Colonic mucosa (tissue), 4 donors: Measurements from ENCODE around the gene SMIM5. TPM values are rescaled to one million over a fixed set of nuclear protein-coding genes. Genes with fewer than 3 reads are reported as not detected.

Experiments
- DNase-seq: peaks from one replicate; pipeline ENCODE4 v3.0.0-alpha.2; 2020
- H3K27ac ChIP-seq: fragments of 200-600 bp; one replicate; pipeline ENCODE4 v1.8.0; 2021
- H3K27me3 ChIP-seq: fragments of 200-600 bp; one replicate; pipeline ENCODE4 v1.8.0; 2021
- H3K36me3 ChIP-seq: fragments of 200-600 bp; one replicate; pipeline ENCODE4 v1.8.0; 2021
- H3K4me1 ChIP-seq: fragments of 200-600 bp; one replicate; pipeline ENCODE4 v1.8.0; 2021; ENCODE audit warnings: mild to moderate bottlenecking
- H3K4me3 ChIP-seq: fragments of 200-600 bp; one replicate; pipeline ENCODE4 v1.8.0; 2021
- H3K9ac ChIP-seq, 2 donors: one replicate each; pipeline ENCODE4 v1.7.0; 2013; ENCODE audit warnings: control low read depth in 2 of 2, low read depth in 2 of 2, low read length in 2 of 2
- H3K9me3 ChIP-seq: fragments of 200-600 bp; one replicate; pipeline ENCODE4 v1.8.0; 2021
- intact Hi-C: fragments of 100-400 bp; cut with DNase I; formaldehyde crosslinking; loops from one replicate; pipeline ENCODE4 v1.14.1; 2022
- total RNA-seq, 2 donors: library from RNA; stranded (reverse); fragmentation: NEBNext Ultra II Directional in 1 of 2; extraction: Animal tissue kit (Norgen Biotek cat#: 25700) in 1 of 2; gene quantifications; one replicate each; pipeline ENCODE4 v1.2.1, GENCODE V29; 2021
- TF ChIP-seq, protein P1 (sequence below): fragments of 200-600 bp; IDR thresholded peaks from one replicate; pipeline ENCODE4 v1.8.0; 2022; ENCODE audit warnings: antibody characterized with exemption, mild to moderate bottlenecking
- donor health status: healthy.
- donor health status: DM: no; HTN: no; CAD: no.
- donor health status: DM: no; HTN: no; CAD: no.

The SMIM5 gene
- total RNA-seq, 2 donors from 2014 or later = 5.1 to 39.9 TPM

DNA sequence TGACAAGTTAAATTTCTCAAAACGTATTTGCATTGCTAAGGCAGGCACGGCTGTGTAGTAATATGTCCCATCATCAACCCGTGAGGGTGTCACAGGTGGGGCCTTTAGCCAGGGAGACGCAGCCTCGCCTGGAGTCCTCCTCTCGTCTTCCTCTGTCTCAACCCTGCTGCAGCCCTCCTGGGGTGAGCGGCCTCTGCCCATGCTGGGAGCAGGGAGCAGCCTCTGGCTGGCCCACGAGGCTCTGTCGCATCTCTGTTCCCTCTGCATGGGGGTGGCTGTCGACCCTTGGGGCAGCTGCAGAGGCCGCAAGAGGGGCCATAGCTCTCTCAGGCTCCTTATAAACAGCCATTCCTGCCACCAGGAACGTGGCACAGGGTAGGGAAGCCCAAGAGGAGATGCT, 806 bp upstream of the SMIM5 start:
- H3K36me3 ChIP-seq = no peaks in the 10 kb centered on the region
- intact Hi-C loops = loop anchor here (5.0 kb wide), 1 partner anchor 115 kb away; no protein-coding TSS in a partner anchor

DNA sequence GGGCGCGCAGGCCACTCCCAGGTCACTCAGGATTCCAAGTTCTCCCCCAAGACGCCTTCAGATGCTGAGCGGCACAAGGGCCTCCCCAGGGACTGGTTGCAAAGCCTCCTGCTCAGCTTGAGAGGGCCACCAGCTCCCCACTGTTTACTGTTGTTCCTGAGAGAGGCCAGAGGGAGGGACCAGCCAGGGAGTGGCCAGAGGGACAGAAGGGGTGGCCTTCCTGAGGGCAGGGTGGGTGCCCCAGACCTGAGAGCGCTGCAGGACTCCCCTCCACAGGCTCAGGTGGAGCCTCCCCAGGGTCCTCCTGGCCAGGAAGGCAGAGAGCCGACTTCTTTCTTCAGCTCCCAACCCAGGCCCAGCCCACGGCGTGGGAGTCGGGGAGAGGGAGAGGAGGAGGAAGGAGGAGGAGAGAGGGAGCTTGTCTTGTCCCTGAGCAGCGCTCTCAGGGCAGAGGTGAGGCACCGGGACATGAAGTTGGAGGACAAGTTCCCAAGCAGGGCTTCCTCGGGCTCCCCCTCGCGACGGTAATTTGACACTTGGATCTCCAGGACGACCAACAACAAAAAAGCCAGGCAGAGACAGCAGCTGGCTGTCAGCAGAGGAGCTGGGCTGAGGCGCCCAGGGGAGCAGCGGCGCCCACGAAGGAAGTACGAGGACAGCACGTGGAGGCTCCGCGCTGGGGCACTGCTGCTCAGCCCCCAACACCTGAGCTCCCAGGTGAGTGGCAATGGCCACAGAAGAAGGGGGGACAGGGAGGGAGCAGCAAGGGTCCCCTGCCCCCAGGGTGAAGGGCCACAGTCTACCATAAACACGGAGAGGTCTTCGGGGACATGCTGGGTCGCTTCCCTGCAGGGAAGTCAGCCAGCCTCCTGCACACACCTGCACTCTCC, 497 bp downstream of the SMIM5 start:
- Histone ChIP-seq H3K36me3 (no peaks in the 10 kb centered on the region), H3K27ac (peak overlapping the region; percentile 73), H3K4me3 (no peak overlapping the region), H3K9me3 (no peaks in the 10 kb centered on the region), H3K9ac (peak overlapping the region; percentile 71 to 76), H3K4me1 (peaks cover 22% of the 10 kb centered on the region), H3K27me3 (no peaks in the 10 kb centered on the region)
- intact Hi-C loops = loop anchor here (5.0 kb wide), 1 partner anchor 114 kb away; no protein-coding TSS in a partner anchor
- TF ChIP-seq, protein P1, sequence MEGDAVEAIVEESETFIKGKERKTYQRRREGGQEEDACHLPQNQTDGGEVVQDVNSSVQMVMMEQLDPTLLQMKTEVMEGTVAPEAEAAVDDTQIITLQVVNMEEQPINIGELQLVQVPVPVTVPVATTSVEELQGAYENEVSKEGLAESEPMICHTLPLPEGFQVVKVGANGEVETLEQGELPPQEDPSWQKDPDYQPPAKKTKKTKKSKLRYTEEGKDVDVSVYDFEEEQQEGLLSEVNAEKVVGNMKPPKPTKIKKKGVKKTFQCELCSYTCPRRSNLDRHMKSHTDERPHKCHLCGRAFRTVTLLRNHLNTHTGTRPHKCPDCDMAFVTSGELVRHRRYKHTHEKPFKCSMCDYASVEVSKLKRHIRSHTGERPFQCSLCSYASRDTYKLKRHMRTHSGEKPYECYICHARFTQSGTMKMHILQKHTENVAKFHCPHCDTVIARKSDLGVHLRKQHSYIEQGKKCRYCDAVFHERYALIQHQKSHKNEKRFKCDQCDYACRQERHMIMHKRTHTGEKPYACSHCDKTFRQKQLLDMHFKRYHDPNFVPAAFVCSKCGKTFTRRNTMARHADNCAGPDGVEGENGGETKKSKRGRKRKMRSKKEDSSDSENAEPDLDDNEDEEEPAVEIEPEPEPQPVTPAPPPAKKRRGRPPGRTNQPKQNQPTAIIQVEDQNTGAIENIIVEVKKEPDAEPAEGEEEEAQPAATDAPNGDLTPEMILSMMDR = peak; percentile 50
- peak; percentile 95 for DNase-seq

More for the DNA sequence above, 806 bp upstream of the SMIM5 start:
- Histone ChIP-seq H3K27me3 (no peaks in the 10 kb centered on the region), H3K9me3 (no peaks in the 10 kb centered on the region), H3K4me1 (peaks cover 18% of the 10 kb centered on the region), H3K27ac (no peak overlapping the region), H3K4me3 (no peak overlapping the region), H3K9ac (peak overlapping the region in 1 of 2 donors; percentile 32)
- TF ChIP-seq, protein P1 = no peak
- DNase-seq = no peak

DNA sequence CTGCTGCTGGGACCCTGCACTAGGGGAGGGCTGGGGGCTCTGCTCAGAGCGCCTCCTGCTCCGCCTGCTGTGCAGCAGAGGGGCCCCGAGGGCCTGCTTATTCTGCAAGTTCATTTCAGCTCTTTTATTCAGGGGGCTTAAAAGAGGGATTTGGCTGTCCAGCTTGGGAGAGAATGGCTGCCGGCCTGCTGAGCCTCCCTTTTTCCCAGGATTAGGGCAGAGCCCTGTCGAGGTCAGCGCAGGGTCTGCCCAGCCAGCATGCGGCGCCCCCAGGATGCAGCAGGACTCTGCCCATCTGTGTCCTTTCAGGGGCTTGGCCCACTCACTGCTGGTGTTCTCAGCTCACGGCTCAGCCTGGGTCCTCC, 1.1 kb downstream of the SMIM5 start:
- peak overlapping the region; percentile 13 to 71 for H3K9ac ChIP-seq
- TF ChIP-seq, protein P1 = no peak
- H3K4me3 ChIP-seq = no peak overlapping the region
- DNase-seq = no peak
- H3K9me3 ChIP-seq = no peaks in the 10 kb centered on the region
- peak overlapping the region; percentile 73 for H3K27ac ChIP-seq
- H3K4me1 ChIP-seq = peaks cover 22% of the 10 kb centered on the region
- no peaks in the 10 kb centered on the region for H3K27me3 ChIP-seq
- H3K36me3 ChIP-seq = no peaks in the 10 kb centered on the region
- intact Hi-C loops = loop anchor here (5.0 kb wide), 1 partner anchor 113 kb away; no protein-coding TSS in a partner anchor

DNA sequence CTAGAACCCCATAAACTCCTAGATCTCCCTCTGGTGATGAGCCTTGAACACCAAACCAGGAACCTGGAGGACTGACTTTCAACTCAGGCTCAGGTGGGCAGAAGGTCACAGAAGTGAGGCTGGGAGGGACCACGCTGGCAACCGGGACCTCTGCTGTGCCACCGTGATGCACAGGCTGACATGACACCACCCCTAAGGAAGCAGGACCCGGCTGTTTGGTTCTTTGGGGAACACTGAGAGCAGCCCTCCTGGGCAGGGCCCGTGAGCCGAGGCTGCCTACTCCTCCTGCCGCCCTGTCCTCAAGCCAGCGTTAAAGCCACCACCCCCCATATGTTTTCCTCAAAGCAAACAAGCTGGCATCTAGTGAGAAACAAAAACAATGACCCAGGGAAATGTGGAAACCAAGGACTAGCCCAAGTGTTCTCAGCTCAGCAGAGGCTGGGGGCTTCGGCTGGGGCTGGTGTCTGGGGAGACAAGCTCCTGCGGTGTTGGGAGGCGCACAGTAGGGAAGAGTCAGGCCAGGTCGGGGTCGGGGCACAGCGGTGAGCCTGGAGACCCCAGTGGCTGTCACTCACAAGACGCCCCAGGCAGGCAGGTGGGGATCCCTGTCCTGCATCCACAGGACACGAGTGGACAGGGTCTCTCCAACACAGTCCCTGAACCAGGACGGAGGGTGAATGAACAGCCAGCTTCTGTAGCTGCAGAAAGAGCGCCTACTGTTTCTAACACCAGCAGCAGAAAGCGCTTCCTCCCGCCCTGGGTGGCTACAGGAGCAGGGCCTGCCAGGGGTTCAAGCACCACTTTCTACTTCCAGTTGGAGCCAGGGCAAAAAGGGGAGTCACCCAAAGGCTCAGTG, 1.7 kb downstream of the SMIM5 start:
- no peak overlapping the region for H3K4me3 ChIP-seq
- peak overlapping the region; percentile 36 for H3K27ac ChIP-seq
- no peaks in the 10 kb centered on the region for H3K9me3 ChIP-seq
- H3K36me3 ChIP-seq = no peaks in the 10 kb centered on the region
- no peaks in the 10 kb centered on the region for H3K27me3 ChIP-seq
- H3K9ac ChIP-seq = peak overlapping the region; percentile 64 to 71
- intact Hi-C loops = loop anchor here (5.0 kb wide), 1 partner anchor 112 kb away; no protein-coding TSS in a partner anchor
- TF ChIP-seq, protein P1 = no peak
- no peak for DNase-seq
- peaks cover 22% of the 10 kb centered on the region for H3K4me1 ChIP-seq

DNA sequence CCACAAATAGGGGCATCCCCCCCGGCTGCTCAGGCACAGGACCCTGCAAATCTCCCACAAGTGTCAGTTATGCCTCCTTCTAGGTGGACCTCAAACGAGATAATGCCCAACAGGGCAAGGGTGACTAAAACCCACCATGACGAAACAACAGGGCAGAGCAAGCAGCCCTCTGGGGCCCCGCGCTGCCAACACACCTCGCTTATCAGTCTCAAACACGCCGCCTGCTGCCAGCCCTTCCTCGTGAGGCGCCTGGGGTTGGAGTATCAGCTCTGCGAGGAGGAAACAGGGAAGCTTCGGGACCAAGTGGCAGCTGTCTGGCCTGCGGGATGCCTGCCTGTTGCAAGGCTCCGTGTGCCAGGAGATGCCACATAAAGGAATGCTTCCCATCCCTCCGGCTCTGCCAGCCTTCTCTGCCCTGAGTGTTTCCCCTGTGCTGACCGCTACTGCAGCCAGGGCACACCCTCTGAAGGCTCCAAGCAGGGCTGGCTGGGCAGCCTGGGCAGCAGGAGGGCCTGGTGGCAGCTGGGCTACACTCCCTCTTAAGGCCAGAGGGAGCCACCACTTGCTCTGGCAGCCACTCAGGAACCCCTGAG, 2.5 kb downstream of the SMIM5 start:
- intact Hi-C loops = no loop called here
- TF ChIP-seq, protein P1 = no peak
- Histone ChIP-seq H3K27me3 (no peaks in the 10 kb centered on the region), H3K27ac (peak overlapping the region; percentile 36), H3K4me3 (no peak overlapping the region), H3K9me3 (no peaks in the 10 kb centered on the region), H3K9ac (peak overlapping the region; percentile 39 to 64), H3K4me1 (peaks cover 22% of the 10 kb centered on the region), H3K36me3 (no peaks in the 10 kb centered on the region)
- DNase-seq = peak; percentile 71
